HUES48 (cell line): ENCODE measurements around the gene GLI3.

ENCODE experiments used
- H3K27ac ChIP-seq: one replicate; pipeline ENCODE4 v1.7.0; 2013; ENCODE audit warnings: low read depth, low read length, inconsistent platforms
- H3K27me3 ChIP-seq: 2 replicates; pipeline ENCODE4 v1.6.1; 2013; ENCODE audit warnings: mild to moderate bottlenecking, low read length; ENCODE audit not compliant: control insufficient read depth, insufficient read depth
- H3K36me3 ChIP-seq: 2 replicates; pipeline ENCODE4 v1.6.1; 2013; ENCODE audit warnings: low read length; ENCODE audit not compliant: control insufficient read depth, insufficient read depth
- H3K4me1 ChIP-seq: 2 replicates; pipeline ENCODE4 v1.6.1; 2013; ENCODE audit warnings: mild to moderate bottlenecking, low read length; ENCODE audit not compliant: control insufficient read depth, insufficient read depth
- H3K4me3 ChIP-seq: 2 replicates; pipeline ENCODE4 v1.5.1; 2013; ENCODE audit warnings: mild to moderate bottlenecking, low read depth, low read length
- H3K9ac ChIP-seq: 2 replicates; pipeline ENCODE4 v1.6.1; 2013; ENCODE audit warnings: mild to moderate bottlenecking, low read depth, low read length, moderate library complexity
- H3K9me3 ChIP-seq: 2 replicates; pipeline ENCODE4 v1.6.1; 2013; ENCODE audit warnings: low read length; ENCODE audit not compliant: control insufficient read depth, insufficient read depth

The GLI3 gene

DNA sequence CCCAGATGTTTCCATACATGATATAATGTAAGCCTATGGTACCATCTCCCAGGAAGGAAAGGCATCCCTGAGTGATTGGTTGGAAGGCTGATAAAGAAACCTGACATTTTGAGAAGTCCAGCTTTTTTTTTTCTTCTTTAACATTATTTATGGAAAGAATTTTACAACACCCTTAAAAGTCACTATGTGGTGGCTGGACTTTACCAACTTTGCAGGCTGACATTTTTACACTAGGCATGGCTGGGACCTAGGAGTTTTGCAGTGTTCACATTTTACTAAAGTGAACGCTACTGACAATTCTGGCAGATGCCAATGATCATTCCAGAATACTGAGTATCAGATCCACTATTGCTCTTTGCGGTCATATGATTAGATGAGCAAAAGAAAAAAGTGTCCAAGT, 239.9 kb downstream of the GLI3 start:
- Histone ChIP-seq H3K9me3 (no peaks in the 10 kb centered on the region), H3K4me3 (no peak overlapping the region), H3K9ac (no peak overlapping the region), H3K27ac (no peak overlapping the region), H3K36me3 (no peaks in the 10 kb centered on the region; the same call in 1 of the 2 replicates), H3K27me3 (no peaks in the 10 kb centered on the region), H3K4me1 (no peaks in the 10 kb centered on the region)

DNA sequence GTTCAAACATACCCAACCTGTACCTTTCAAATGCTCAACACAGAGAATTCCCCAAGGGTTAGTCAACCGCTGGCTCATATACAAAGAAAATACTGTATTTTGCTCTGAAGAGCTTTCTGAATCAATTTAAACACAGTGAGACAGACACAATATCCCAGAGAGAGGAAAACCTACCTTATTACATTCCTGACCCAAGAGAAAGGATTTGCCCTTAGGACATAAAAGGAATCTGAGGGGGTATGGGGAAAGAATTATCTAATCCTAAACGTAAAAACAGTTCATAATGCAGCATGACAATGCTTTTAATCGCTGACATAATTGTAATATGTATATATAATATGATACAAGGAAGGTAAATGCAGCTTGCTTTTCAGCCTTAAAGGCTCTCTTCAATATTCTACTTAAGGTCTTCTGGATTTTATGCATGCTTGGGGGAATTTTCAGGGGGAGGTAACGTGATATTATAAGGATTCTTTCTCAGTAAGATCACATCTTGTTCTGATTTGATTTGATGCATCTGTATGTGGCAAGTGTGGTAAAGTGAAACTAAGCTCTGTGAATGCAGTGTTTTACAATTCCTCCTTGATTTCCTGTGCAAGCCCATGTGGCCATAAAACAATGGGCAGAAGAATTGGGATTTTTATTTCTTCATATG, 240.5 kb downstream of the GLI3 start:
- Histone ChIP-seq H3K27ac (no peak overlapping the region), H3K9ac (no peak overlapping the region), H3K4me1 (no peaks in the 10 kb centered on the region), H3K9me3 (no peaks in the 10 kb centered on the region), H3K36me3 (no peaks in the 10 kb centered on the region; the same call in 1 of the 2 replicates), H3K27me3 (no peaks in the 10 kb centered on the region), H3K4me3 (no peak overlapping the region)

- no peaks in the 10 kb centered on the region for H3K4me1 ChIP-seq
- H3K27ac ChIP-seq: no peak overlapping the region
- H3K9ac ChIP-seq: no peak overlapping the region
- H3K27me3 ChIP-seq: no peaks in the 10 kb centered on the region
- no peaks in the 10 kb centered on the region; the same call in 1 of the 2 replicates for H3K36me3 ChIP-seq
- no peak overlapping the region for H3K4me3 ChIP-seq
- no peaks in the 10 kb centered on the region for H3K9me3 ChIP-seq
Observed at GRCh38 chr7:41995632-41996271, 241.3 kb downstream of the GLI3 start.

DNA sequence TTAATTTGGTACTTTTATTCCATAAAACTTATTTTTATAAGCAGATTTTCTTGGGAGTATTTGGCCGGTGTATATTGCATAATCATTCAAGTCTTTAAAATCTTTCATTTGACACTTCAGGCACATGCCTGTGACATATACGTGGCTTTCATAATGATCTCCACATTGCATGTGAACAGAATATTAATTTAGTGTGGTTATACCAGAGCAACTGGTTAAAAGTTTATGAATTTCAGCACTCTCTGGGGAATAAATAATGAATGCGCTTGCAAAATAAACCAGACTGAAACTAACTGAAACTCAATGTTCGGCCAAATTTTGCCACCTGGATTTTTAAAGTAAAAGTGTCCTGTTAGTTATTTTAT, 242.3 kb downstream of the GLI3 start:
- H3K4me3 ChIP-seq: no peak overlapping the region
- H3K36me3 ChIP-seq: no peaks in the 10 kb centered on the region; the same call in 1 of the 2 replicates
- H3K9me3 ChIP-seq: no peaks in the 10 kb centered on the region
- H3K4me1 ChIP-seq: no peaks in the 10 kb centered on the region
- no peaks in the 10 kb centered on the region for H3K27me3 ChIP-seq
- no peak overlapping the region for H3K9ac ChIP-seq
- H3K27ac ChIP-seq: no peak overlapping the region

DNA sequence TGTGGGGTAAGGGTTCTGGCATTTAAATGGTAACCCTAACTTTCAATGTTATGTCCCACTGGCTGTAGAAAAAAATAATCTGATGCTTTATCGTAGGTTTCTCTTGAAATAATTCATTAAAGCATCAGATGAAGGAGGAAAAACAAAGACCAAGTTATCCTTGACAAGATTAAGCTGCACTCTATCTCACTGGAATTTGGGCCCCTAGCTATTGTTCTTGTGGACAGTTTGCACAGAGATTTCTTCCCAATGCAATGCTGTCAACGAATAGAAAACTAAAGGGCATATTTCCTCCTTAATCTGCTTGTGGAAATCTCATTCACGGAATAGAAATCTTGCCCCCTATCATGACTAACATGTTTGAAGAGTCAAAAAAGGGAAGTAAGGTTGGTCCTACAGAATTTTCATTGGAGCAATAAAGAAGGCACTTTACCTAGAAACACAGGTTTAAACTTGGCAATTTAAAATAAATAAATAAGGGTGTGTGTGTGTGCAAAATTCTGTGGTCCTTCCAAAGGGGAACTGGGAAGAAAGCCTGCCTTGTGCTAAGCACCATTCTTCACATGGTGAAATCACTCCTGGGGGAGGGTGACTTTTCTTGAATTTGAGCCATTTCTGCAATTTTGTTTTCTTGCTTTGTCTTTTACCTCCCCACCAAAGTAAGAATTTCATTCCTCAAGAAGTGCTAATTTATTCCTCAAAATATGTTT, 242.8 kb downstream of the GLI3 start:
- Histone ChIP-seq H3K4me1 (no peaks in the 10 kb centered on the region), H3K36me3 (no peaks in the 10 kb centered on the region; the same call in 1 of the 2 replicates), H3K4me3 (no peak overlapping the region), H3K9me3 (no peaks in the 10 kb centered on the region), H3K27ac (no peak overlapping the region), H3K9ac (no peak overlapping the region), H3K27me3 (no peaks in the 10 kb centered on the region)

GRCh38 chr7:41992881-41993867, 243.8 kb downstream of the GLI3 start:
- H3K27me3 ChIP-seq: no peaks in the 10 kb centered on the region
- no peaks in the 10 kb centered on the region for H3K4me1 ChIP-seq
- no peak overlapping the region for H3K9ac ChIP-seq
- H3K27ac ChIP-seq: no peak overlapping the region
- no peaks in the 10 kb centered on the region; the same call in 1 of the 2 replicates for H3K36me3 ChIP-seq
- no peak overlapping the region for H3K4me3 ChIP-seq
- H3K9me3 ChIP-seq: no peaks in the 10 kb centered on the region

DNA sequence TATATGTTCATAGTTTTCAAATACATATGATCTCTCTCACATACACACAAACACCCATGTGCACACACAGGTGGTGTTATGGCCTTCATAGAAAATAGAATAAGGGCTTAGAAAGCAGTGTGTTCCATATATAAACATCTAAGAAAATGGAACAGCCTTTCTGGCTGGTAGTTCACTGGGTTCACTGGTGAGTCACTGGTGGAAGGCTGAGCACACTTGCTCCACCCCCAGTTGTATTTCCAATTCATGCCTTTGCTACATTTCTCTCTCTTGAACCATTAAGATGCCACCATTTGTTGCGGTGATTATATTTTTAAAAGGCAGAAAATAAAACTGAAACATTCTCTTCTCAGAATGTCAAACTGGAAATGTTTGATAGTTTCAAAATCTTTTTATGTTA, 252.1 kb downstream of the GLI3 start:
- no peak overlapping the region for H3K27ac ChIP-seq
- H3K9ac ChIP-seq: no peak overlapping the region

DNA sequence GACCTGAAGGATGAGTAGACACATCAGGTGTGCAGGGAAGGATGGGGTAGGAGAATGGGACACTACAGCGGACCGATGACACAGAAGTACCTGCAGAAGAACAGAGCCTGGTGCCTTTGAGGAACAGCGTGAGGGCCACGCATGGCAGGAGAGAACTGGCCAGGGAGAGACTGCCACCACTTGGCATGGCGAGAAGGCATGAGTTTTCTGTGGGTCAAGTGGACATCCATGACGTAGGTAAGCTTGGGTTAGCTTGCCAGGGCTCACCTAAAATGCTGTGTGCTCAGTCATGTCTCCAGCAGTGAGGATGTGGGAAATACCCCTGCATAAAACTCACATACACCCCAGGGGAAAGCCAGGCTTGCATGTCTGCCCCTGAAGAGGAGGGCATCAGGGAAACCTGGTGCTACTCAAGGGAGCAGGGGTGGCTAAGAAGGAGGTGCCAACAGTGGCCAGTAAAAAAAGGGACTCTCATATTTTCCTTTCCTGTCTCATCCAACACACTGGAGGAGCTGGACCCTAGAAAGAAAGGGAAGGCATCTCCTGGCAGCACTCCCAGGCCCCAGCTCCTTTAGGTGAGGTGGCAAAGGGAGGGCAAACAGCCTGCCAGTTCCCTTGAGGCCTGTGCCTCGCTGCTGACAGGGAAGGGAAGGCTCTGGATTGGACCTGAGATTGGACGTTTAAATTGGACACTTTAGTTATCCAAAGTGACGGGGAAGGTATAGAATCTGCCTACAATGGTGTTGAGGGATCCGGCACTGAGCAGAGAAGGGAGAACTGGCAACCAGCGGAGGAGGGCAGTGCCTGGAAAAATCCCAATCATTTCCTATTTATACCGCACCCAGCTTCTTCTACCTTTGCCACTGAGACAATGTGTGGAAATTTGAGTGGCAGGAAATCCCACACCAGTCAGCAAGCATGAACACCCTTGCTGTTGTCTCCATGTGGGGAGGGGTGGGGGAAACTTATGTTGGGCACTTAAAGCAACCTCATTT, 255.7 kb downstream of the GLI3 start:
- Histone ChIP-seq H3K4me1 (peaks cover 11% of the 10 kb centered on the region), H3K36me3 (no peaks in the 10 kb centered on the region; the same call in 1 of the 2 replicates), H3K4me3 (no peak overlapping the region), H3K9ac (no peak overlapping the region), H3K9me3 (no peaks in the 10 kb centered on the region), H3K27ac (no peak overlapping the region), H3K27me3 (no peaks in the 10 kb centered on the region)

More for the DNA sequence above, 252.1 kb downstream of the GLI3 start:
- Histone ChIP-seq H3K4me3 (no peak overlapping the region), H3K36me3 (no peaks in the 10 kb centered on the region; the same call in 1 of the 2 replicates), H3K4me1 (no peaks in the 10 kb centered on the region), H3K9me3 (no peaks in the 10 kb centered on the region), H3K27me3 (no peaks in the 10 kb centered on the region)

DNA sequence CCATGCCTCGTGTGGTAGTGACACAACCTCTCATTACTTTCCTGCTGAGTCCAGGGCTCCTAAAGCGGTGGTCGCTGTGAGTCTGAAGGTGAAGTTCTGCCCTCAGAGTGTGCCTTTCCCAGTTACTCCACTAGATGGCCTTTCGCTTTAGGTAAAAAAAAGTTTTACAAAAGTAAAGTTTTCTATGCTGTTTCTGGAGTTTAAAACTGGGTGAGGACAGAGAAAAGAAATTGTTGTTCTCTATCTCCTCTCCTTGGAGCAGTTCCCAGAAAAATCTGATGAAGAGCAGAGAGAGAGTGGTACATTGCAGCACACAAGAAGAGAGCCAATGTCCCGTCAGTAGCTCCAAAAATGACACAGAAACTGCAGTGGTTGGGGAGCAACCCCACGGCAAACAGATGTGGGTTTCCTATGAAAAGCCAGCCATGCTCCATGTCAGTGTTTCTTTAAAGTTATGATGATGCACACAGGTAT, 257.1 kb downstream of the GLI3 start:
- Histone ChIP-seq H3K36me3 (no peaks in the 10 kb centered on the region; the same call in 1 of the 2 replicates), H3K27me3 (no peaks in the 10 kb centered on the region), H3K9me3 (no peaks in the 10 kb centered on the region), H3K27ac (no peak overlapping the region), H3K4me1 (peaks cover 11% of the 10 kb centered on the region), H3K9ac (no peak overlapping the region), H3K4me3 (no peak overlapping the region)
